ENCODE data around the gene ZNF662.

The ZNF662 gene

GRCh38 chr3:42906070-42906847 lies at the start of gene ZNF662:
Gene ZNF662 (plus strand): TSS chr3:42906142. CDS start chr3:42908115, 1,973 bp downstream.
- DNase-seq (ENCODE audit: low read depth) = peak; percentile 13
- H3K4me3 ChIP-seq (replicated peaks; ENCODE audit: low read depth, low read length) = peak within 1 kb of the TSS; percentile 40
- no peak for TF ChIP-seq CTCF (IDR thresholded peaks at IDR 0.05; ENCODE audit: low read length, missing control alignments)

- no peak for TF ChIP-seq CTCF (IDR thresholded peaks at IDR 0.05; ENCODE audit: low read length, missing control alignments)
- H3K4me3 ChIP-seq (replicated peaks; ENCODE audit: low read depth, low read length) = no peak overlapping the region
- DNase-seq (ENCODE audit: low read depth) = no peak
These were observed 49.4 kb upstream of the ZNF662 start for GRCh38 chr3:42856544-42856943.

- DNase-seq (ENCODE audit: low read depth) = no peak
- H3K4me3 ChIP-seq (replicated peaks; ENCODE audit: low read depth, low read length) = no peak overlapping the region
- no peak for TF ChIP-seq CTCF (IDR thresholded peaks at IDR 0.05; ENCODE audit: low read length, missing control alignments)
These were observed 41.5 kb upstream of the ZNF662 start for GRCh38 chr3:42864321-42864950.

- H3K4me3 ChIP-seq (replicated peaks; ENCODE audit: low read depth, low read length) = no peak overlapping the region
- DNase-seq (ENCODE audit: low read depth) = no peak
- no peak for TF ChIP-seq CTCF (IDR thresholded peaks at IDR 0.05; ENCODE audit: low read length, missing control alignments)
These were observed 40.7 kb upstream of the ZNF662 start for GRCh38 chr3:42865256-42865655.

DNA sequence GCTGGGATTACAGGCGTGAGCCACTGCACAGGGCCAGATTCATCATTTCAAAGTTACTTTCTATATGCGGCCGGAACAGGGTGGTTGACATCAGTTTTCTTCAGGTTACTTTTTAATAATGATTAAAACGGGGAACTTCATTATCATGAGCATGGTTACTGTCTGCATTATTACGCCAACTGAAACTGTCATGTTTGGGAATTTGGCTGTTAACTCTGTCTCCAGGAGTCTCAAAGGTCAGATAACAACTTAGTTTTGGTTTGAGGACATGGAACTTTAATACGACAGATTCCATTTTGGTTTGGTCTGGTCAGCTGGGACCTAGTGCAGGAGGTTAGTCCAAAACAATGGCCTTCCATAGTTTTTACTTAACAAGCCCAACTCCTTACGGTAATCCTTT lies 38.8 kb upstream of the ZNF662 start:
- no peak for DNase-seq (ENCODE audit: low read depth)
- TF ChIP-seq CTCF (IDR thresholded peaks at IDR 0.05; ENCODE audit: low read length, missing control alignments) = no peak
- H3K4me3 ChIP-seq (replicated peaks; ENCODE audit: low read depth, low read length) = no peak overlapping the region

- TF ChIP-seq CTCF (IDR thresholded peaks at IDR 0.05; ENCODE audit: low read length, missing control alignments) = no peak
- no peak for DNase-seq (ENCODE audit: low read depth)
- H3K4me3 ChIP-seq (replicated peaks; ENCODE audit: low read depth, low read length) = no peak overlapping the region
These were observed 37.1 kb upstream of the ZNF662 start for GRCh38 chr3:42868841-42869240.

Data from fibroblast of pulmonary artery (primary cell).